Measurements from ENCODE around the gene CPA4.
"Not testable (repeated sequence)": the region's sequence is repeated elsewhere in the genome, so short reads cannot be mapped to it uniquely, and the experiment has no call there.

The CPA4 gene

DNA sequence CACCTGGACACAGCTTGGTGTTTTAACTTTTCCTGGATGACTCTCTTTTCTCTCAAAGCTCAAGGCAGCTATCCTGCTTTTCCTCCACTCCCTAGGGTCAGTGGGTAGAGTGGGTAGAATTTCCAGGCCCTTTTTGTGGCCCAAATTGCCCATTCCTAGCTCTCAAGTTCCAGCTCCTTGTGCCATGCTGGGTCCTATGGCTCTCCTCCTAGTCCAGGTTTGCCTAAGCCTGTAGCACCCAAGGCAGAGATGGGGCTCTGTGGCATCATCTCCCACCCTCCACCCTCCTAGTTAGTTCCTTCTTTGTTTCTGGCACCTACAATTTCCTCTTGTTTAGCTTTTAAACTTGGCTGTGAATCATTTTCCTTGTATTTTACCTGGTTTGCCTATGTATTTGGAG lies 9.7 kb downstream of the CPA4 start:
- no peak for DNase-seq (ENCODE audit: low spot score)

DNA sequence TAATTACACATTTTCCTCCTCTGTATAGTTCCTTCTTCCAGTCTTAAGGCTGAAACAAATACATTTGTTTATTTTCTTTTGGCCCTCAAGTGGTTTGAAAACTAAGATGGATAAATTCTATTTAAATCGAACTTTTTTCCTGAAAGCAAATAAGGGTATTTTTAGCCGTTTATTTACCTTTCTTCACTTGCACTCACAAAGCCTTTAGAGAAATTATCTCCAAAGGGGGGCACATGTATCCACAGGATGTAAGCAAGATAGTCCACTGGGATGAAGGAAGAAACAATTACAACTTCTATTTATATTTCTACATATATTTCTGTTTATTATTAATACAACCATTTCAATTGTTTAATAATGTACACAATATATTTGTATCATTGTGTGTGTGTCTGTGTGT lies 10.2 kb downstream of the CPA4 start:
- no peak for DNase-seq (ENCODE audit: low spot score)

DNA sequence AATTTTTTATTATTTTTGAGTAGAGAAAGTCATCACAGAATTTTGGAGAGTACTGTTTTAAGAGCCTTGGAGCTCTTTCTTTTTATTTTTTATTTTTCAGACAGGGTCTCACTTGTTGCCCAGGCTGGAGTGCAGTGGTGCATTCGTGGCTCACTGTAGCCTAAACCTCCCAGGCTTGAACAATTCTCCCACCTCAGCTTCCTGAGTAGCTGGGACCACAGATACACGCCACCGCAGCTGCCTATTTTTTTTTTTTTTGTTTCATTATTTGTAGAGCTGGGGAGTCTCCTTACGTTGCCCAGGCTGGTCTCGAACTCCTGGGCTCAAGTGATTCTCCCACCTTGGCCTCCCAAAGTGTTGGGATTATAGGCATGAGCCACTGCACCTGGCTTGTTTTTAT lies 10.6 kb downstream of the CPA4 start:
- no peak for DNase-seq (ENCODE audit: low spot score)

DNA sequence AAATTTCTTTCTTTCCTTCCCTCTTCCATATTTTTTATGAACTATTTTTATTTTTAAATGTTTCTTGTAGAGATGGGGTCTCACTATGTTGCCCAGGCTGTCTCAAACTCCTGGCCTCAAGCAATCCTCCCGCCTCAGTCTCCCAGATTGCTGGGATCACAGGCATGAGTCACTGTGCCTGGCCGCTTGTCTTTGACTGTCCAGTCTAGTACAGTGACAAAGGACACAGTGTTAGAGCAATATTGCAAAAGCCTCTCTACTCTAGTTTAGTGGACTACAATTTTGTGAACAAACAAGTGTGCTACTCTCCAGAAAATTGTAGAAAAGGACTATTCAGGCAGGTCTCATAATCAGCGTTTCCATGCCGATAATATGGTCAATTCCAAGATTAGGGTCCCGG lies 11.0 kb downstream of the CPA4 start:
- DNase-seq (ENCODE audit: low spot score), result no peak

- DNase-seq (ENCODE audit: low spot score), result no peak
Observed at GRCh38 chr7:130304878-130305277, 11.9 kb downstream of the CPA4 start.

GRCh38 chr7:130305433-130306042 lies 12.6 kb downstream of the CPA4 start:
- no peak for DNase-seq (ENCODE audit: low spot score)

DNA sequence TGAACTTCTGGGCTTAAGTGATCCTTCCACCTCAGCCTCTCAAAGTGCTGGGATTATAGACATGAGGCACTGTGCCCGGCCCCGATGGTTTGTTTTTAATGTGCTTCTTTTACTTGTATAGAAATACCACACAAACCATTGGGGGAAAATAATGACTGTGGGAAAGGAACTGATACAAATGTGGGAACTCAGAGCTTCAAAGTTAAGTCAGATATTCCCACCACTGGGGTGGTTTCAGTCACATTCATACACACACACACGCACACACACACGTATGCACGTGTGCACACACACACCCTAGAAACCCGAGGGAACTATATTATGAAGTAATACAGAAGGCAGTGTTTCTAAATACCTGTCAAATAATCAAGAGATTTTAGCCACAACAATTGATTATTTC lies 17.0 kb downstream of the CPA4 start:
- DNase-seq (ENCODE audit: low spot score), result no peak

DNA sequence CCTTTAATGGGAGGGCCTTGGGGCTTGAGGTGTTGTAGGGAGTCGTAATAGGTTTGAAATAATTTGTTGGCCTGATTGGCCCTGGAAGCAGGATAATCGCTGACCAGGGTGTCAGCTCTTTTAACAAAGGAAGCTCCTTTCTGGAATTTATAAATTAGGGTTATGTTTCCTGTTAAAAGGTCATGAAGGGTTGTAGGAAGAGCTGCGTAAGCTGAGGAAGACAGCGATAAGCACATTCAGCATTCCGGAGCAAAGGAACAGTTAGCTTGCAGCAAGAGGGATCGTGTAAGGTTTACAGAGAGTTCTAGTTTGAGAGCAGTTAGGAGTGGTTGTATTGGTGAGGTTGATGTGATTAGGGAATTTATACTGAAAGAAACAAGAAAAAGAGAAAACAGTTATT lies 21.3 kb downstream of the CPA4 start:
- DNase-seq (ENCODE audit: low spot score), result no peak

DNA sequence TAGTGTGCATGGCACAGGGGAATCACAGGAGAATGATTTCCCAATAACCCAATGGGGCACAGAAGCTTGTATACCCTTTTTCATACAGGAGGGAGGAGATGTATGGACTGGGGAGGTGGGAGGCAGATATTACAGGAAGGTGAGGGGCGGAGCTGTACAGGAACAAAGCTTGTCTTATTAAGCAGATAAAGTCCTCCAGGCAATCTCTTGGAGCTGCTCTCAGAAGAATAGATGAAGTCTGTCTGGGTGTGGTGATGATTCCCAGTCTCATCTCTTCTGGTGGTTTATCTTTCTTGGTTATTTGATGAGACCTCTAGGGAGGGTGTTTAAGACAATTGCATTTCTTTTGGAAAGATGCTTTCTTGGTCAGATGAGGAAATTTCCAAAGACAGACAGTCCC lies 26.6 kb downstream of the CPA4 start:
- no peak for DNase-seq (ENCODE audit: low spot score)

- DNase-seq (ENCODE audit: low spot score), result not testable (repeated sequence)
Observed at GRCh38 chr7:130321542-130322229, 28.7 kb downstream of the CPA4 start.

GRCh38 chr7:130322615-130323014 lies 29.7 kb downstream of the CPA4 start:
- no peak for DNase-seq (ENCODE audit: low spot score)

- DNase-seq (ENCODE audit: low spot score), result no peak
Observed at GRCh38 chr7:130324306-130324943, 31.5 kb downstream of the CPA4 start.

- no peak for DNase-seq (ENCODE audit: low spot score)
Observed at GRCh38 chr7:130329681-130330080, 36.7 kb downstream of the CPA4 start.

- no peak for DNase-seq (ENCODE audit: low spot score)
Observed at GRCh38 chr7:130332259-130333053, 39.5 kb downstream of the CPA4 start.

DNA sequence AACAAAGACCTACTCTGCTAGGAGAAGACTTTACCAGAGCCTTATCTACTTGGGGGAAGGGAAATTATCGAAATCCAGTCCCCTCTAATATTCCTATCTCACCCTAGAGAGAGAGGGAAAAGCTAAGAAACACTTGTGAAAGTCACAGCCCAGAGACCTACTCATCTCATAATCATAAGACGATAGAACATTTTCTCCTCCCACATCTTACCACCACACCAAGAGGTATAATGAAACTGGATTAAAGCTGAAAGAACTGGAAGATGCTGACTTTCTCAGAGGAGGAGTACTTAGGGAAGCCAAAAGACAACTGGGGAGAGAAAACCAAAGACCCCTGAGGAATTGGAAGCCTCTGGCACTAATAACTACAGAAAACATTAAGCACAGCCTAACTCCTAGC lies 40.9 kb downstream of the CPA4 start:
- DNase-seq (ENCODE audit: low spot score), result no peak

- DNase-seq (ENCODE audit: low spot score), result no peak
Observed at GRCh38 chr7:130334274-130334673, 41.3 kb downstream of the CPA4 start.

- no peak for DNase-seq (ENCODE audit: low spot score)
Observed at GRCh38 chr7:130337410-130337971, 44.5 kb downstream of the CPA4 start.

DNA sequence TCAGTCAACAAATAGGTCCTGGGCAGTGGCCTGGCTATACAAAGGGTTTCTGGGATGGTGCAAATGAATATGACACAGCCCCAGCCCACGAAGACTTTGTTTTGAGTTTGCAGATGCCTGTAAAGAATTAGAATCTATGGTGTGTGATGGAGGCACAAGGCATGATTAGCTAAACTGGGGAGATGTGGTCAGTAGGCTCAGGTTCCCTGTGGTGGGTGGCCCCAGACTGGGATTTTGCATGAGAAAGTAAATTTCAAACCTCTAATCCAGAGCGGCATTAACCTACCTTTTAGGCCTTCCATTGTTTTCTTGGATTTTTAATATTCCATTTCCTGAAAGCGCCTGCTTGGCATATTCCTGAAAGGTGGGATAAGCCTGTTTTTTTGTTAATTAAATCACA lies 45.3 kb downstream of the CPA4 start:
- no peak for DNase-seq (ENCODE audit: low spot score)

DNA sequence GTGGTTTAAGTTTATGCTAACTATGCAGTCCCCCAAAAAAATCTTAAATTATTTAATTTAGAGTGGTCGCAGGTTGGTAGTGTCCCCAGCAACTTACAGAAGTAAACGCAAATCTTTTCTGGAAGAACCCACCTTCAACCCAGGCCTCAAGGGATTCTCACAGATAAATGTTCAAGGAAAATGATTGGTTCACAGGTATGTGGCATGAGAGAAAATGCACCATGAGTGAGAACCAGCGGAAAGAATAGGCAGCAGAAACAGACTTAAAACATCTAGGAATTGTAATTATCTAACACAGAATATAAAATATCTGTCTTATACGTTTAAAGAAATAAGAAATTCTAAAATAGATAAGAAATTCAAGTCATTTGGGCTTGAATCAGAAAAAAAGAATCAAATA lies 48.9 kb downstream of the CPA4 start:
- DNase-seq (ENCODE audit: low spot score), result no peak

DNA sequence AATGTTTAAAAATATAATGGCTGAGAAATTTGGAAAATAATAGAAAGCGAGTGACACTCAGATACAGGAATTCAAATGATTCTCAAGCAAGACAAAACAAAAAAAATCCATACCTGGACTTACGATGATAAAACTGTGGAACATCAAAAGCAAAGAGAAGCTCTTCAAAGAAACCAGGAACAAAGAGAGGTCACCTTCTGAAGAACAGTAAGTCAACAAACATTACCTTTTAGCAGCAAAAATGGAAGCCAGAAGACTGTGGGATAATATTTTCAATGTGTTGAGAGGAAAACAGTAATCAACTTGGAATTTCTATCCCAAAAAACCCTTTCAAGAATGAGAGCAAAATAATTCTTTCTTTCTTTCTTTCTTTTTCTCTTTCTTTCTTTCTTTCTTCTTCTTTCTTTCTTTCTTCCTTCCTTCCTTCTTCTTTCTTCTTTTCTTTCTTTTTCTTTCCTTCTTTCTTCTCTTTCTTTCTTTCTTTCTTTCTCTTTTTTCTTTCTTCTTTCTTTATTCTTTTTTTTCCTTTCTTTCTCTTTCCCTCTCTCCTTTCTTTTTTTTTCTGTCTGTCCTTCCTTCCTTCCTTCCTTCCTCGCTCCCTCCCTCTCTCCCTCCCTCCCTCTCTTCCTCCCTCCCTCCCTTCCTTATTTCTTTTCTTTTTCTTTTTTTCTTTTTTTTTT lies 49.9 kb downstream of the CPA4 start:
- DNase-seq (ENCODE audit: low spot score), result no peak

GRCh38 chr7:130344271-130344866 lies 51.4 kb downstream of the CPA4 start, which contains the start of gene CPA5:
TSS of gene CPA5 (plus strand) at chr7:130344816. CDS start at chr7:130346486, 1,670 bp downstream.
- DNase-seq (ENCODE audit: low spot score), result no peak
